HS-5 (cell line): ENCODE results near the gene MOB1A.
"Not testable (repeated sequence)": the region's sequence is repeated elsewhere in the genome, so short reads cannot be mapped to it uniquely, and the experiment has no call there.

ENCODE experiments used
- DNase-seq: peaks from one replicate; pipeline ENCODE4 v3.0.0-alpha.2; 2012; ENCODE audit warnings: low read depth

Gene MOB1A

GRCh38 chr2:74198461-74199274, 20.0 kb upstream of the MOB1A start, which contains the start of gene MTHFD2:
Gene MTHFD2 (plus strand): TSS chr2:74198615. CDS start chr2:74198642, 27 bp downstream.
- peak; percentile 61 for DNase-seq

DNA sequence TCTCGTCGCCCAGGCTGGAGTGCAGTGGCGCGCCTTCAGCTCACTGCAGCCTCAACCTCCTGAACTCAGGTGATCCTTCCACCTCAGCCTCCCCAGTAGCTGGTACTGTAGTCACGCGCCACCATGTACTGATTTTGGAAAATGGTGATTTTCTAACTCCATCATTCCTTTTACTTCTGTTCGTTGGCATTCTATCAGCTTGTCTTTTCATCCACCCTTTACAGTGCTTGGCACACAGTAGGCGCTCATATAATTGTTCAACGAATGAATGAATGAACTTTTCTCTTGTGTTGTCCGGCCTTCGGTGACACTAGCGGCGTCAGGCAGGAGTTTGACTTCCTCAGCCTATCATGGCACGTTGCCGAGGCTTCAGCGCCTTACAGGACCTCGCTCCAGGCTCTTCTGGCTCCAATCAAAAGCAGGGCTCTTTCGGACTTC, 19.4 kb upstream of the MOB1A start:
- DNase-seq: peak; percentile 95

GRCh38 chr2:74197049-74197448, 18.4 kb upstream of the MOB1A start:
- DNase-seq: no peak

GRCh38 chr2:74194799-74195198, 16.1 kb upstream of the MOB1A start:
- DNase-seq: no peak

- no peak for DNase-seq
Measured at GRCh38 chr2:74191596-74192380, 13.1 kb upstream of the MOB1A start.

DNA sequence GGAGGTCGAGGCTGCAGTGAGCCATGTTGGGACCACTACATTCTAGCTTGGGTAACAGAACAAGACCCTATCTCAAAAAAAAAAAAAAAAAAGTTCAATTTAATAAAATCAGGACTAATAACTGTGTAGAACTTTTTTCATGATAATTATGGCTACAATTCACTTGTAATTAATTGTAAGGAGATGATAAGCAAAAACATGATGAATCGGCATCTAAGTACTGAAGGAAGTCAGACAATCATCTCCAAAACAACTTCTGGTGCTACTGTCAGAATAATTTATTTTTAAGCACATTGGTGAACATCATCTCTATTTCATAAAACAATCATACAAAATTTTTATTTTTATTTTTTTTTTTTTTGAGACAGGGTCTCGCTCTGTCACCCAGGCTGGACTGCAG, 10.0 kb upstream of the MOB1A start:
- DNase-seq: no peak

DNA sequence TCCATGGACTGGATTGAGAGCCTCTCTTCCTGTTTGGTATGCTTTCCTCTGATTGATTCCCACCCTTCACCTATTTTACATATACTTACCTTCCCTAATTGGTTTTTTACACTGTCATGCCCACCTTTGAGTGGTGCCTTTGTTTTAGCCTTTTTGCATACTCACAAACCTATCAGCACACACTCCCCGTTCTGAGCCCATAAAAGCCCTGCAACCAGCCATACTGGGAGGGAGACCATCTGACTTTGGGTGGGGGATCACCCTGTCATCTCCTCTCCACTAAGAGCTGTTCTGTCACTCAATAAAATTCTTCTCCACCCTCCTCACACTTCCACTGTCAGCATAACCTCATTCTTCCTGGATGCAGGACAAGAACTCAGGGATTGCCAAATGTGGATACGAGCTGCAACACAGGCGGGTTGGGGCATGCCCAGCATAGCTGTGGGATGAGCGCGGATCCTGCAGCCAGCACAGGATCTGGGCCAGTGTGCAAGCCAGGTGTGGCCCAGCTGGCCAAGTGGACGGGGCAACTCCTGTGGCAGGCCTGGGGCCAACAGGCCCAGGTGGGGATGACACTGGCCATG, 9.4 kb upstream of the MOB1A start:
- DNase-seq: peak; percentile 75

- DNase-seq: not testable (repeated sequence)
Measured at GRCh38 chr2:74186706-74187105, 8.0 kb upstream of the MOB1A start.

GRCh38 chr2:74186038-74186437, 7.4 kb upstream of the MOB1A start:
- DNase-seq: no peak

- DNase-seq: no peak
Measured at GRCh38 chr2:74183878-74184277, 5.2 kb upstream of the MOB1A start.

- no peak for DNase-seq
Measured at GRCh38 chr2:74181739-74182138, 3.1 kb upstream of the MOB1A start.

GRCh38 chr2:74179063-74179865, 585 bp upstream of the MOB1A start:
- no peak for DNase-seq

DNA sequence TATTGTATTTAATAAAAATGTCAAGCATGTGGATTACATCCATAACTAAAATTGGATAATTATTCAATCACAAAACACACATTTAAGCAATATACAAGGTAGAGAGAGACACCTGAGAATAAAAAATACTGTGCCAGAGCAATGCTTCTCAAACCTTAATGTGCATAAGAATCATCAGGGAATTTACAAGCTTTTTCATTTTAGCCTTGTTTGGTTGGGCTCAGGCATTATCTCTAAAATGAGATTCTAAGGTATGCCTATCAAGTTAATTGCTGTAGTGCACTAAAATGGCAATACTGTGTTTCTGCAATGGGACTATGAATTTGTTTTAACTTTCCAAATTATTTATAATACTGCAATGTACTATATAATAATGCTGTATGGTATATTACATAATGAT, 983 bp downstream of the MOB1A start:
- DNase-seq: no peak

DNA sequence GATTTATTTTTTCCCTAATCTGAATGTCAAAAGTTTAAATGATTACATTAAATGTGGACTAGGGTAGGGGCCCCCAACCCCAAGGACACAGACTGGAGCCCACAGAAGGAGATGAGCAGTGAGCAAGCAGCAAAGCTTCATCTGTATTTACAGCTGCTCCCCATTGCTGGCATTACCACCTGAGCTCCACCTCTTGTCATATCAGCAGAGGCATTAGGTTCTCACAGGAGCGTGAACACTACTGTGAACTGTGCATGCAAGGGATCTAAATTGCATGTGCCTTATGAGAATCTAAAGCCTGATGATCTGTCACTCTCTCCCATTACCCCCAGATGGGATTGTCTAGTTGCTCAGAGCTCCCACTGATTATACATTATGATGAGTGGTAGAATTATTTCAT, 3.8 kb downstream of the MOB1A start:
- DNase-seq: no peak

GRCh38 chr2:74168739-74169138, 9.9 kb downstream of the MOB1A start:
- no peak for DNase-seq

- DNase-seq: no peak
Measured at GRCh38 chr2:74164761-74165160, 13.9 kb downstream of the MOB1A start.

DNA sequence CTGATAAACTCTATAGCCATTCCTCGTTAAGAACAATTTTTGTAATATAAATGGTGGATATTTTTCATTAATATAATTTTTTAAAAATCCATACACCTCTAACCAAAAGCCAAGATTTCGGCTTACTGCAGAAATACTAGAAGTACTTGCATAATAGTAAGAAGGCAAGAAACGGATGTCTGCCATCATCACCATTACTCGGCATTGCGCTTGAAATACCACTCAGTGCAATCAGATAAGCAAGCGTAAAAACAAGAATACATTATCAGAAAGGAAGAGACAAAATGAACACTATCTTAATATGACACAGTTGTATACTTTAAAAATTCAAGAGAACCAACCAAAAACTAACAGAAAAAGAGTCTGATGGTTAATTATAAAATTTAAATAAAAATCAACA, 15.7 kb downstream of the MOB1A start:
- no peak for DNase-seq

DNA sequence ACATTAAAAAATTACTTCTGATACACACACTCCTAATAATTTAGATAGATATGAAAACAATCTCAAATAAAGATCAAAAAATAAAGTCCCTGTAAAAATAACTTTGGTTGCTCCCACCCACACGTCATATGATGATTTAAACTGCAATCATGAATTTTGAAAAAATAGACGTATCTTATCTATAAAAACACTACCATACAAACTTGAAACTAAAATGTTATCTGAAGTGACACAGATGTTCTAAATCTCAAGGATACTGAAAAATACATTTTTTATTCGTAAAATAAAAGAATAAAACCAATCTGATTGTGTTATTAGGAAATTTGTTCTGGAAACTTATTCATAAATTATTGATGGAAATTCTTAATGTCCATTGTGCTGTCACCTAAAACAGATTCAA, 22.8 kb downstream of the MOB1A start:
- DNase-seq: no peak

- no peak for DNase-seq
Measured at GRCh38 chr2:74152954-74153353, 25.7 kb downstream of the MOB1A start.

GRCh38 chr2:74149570-74150319, 28.9 kb downstream of the MOB1A start:
- DNase-seq: no peak

GRCh38 chr2:74149247-74149525, 29.5 kb downstream of the MOB1A start:
- no peak for DNase-seq
